GM19397 (cell line): ENCODE measurements around the gene MOCS2.
"Not testable (repeated sequence)": the region's sequence is repeated elsewhere in the genome, so short reads cannot be mapped to it uniquely, and the experiment has no call there.

ENCODE experiments used
- ATAC-seq: cut with Tn5 transposase; IDR thresholded peaks from one replicate; pipeline ENCODE4 v1.9.1; 2021; ENCODE audit warnings: mild to moderate bottlenecking, moderate library complexity; ENCODE audit not compliant: unreplicated experiment

Gene MOCS2, protein sequence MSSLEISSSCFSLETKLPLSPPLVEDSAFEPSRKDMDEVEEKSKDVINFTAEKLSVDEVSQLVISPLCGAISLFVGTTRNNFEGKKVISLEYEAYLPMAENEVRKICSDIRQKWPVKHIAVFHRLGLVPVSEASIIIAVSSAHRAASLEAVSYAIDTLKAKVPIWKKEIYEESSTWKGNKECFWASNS

DNA sequence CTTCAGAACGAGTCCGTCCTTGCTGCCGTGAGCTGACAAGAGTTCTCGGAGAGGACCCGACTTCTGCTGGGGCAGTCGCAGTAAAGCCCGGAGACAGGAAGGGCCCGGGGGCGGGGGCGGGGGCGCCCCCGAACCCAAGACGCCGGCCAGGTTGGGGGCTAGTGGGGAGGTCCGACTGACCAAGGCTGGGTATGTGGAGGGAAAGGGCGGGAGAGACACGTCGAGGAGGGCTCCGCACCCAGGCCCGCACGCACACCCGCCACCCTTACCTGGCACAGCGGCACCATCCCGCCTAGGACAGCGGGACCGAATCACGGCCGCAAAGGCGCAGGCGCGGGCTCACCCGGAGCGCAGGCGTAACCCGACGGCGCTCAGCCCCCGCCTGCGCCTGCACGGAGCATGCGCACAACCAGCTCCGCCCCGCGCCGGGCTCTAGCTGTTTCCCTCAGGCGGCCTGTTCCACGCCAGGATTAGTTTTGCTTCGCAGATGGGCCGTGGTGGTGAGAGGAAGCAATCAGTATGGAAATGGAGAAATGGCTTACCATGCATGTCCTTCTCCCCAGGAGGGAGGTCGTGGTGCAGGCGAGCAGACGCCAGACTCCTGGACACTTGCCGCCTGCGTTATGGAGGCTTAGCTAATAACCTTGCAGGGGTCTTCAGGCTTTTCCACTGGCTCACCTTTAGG, at the start of gene MOCS2:
MOCS2 (minus strand) TSS at position 315 of the 685 bp plus-strand sequence. CDS start 2,583 bp downstream, outside the sequence.
- ATAC-seq, result peak; percentile 97

DNA sequence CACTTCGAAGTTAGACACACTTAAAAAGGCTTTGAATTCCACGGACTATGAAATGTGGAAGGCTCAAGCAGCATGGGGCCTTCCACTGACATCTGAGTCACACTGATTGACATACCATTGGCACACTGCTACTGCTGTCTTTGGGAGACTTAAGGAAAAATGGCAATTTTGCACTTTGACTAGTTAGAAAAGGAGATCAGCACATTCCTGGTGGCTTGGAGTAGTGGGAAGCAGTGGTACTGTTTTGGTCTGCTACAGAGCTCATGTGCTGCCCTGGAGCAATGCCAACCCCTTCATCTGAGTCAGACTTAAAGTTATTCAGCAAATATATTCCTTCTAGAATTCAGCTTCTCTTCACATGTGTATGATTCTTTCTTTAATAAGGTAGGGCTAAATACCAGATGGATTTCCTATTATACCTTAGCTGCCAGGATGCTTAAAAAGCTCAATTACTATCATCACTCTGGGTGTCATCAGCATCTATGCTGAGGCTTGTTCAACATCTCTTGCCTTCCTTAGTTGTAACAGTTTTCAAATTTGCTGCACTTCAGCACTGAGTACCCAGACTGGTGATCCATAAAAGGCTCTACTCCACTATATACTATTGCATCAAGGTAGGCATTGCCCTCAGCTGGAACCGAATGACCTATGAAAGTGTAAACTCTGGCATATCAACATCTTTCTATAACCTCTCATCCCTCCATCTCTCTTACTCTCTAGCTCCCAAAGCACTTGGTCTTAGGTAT, 42.3 kb upstream of the MOCS2 start:
- ATAC-seq, result no peak

DNA sequence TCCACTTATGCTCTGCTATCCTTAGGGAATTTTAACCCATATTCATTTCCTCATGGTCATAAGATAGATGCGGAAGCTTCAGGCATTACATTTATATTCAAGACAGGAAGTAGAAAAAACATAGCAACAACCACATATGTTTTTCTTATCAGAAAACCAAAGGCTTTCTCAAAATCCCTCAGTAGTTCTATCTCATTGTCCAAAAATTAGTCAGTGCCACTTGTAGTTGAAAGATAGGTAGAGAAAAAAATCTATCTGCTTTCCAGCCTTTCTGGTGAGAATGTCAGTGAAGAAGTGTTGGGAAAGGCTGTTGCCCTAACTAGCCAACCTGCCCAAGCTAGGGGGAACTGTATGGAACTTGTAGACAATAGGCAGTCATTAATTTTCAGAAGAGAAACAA, 23.5 kb upstream of the MOCS2 start:
- ATAC-seq, result no peak

DNA sequence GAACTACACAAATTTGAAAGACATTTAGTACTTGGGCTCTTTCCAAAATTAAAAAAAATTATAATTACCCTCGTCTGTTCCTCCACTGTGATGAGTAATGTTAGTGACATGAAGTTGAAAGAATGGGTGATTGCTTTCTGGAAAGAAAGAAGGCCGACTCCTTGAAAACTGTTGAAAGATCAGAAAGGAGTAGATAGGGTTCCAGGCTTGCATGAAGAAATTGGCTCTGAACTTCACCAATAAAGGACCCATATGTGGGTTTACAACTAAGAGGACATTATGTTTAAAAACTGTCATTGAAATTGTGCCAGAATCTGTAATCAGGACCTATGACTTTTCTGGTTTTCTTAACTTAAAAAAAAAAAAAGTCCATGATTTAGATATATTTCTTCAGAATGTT, 20.7 kb upstream of the MOCS2 start:
- no peak for ATAC-seq

DNA sequence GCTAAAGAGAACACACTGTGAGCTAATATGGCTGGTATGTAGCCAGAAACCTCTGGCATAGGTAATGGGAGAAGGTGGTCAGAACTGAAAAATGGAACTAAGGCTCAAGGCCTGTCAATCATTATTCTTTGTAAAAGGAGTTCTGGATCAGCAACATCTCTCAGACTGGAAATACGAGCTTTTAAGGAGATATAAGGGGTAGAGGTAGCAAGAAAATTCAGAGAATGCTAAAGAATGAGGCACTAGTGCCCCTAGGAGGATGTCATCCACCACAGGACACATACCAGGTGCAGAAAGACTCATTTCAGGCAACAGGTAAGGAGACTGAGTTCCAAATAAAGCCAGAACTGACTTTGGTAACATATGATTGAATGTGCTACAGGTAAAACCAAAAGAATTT, 18.9 kb upstream of the MOCS2 start:
- no peak for ATAC-seq

DNA sequence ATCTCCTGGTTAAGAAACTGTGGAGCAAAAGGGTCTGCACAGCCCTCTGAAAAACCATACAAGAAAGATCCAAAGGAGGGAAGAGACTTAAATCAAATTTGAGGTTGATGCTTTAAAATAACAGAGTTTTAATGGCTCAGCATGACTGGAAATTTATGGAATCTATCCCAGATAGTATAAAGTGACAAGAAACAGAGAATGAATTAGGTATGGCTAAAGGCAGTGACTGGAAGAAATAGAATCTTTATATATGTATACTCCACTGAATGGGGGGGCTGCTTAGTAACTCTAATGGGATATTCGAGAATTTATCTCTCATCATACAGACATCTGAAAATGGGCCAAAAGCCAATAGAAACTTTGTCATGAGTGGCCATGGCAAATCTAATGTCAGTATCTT, 17.6 kb upstream of the MOCS2 start:
- ATAC-seq, result no peak

DNA sequence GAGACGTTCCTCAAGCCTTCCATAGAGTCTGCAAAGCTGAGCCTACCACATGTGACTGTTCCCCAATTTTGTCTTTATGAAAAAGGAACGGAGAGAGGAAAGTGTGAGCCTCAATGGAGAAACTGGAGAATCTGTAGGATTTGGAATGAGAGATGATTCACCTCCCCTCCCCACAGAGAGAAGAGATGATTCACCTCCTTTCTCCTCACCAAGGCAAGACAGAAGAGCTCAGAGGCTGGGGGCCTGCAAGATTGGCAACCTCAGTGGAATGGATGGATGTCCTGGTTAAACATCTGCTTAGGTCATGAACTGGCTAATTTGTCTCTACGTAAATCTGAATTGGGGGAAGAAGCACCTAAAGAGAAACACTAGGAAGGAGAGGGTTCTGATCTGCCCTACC, 17.0 kb upstream of the MOCS2 start:
- no peak for ATAC-seq

DNA sequence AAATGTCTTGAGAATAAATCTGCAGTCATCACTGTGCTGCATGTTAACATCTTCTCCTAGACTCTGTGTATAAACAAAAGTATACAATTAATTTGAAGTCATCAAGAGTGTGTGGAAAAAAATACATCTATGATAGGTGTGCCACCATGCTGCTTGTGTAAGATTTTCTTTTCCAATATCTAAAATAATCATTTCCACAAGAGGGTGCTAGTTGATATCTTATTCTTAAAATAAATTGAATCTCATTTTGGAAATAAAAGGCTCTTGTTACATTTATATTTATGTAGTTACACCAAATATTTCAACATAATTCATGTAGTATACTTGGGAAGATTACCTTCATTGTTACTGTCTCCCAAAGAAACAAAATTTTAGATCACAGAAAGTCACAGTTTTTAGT, 14.1 kb upstream of the MOCS2 start:
- no peak for ATAC-seq

DNA sequence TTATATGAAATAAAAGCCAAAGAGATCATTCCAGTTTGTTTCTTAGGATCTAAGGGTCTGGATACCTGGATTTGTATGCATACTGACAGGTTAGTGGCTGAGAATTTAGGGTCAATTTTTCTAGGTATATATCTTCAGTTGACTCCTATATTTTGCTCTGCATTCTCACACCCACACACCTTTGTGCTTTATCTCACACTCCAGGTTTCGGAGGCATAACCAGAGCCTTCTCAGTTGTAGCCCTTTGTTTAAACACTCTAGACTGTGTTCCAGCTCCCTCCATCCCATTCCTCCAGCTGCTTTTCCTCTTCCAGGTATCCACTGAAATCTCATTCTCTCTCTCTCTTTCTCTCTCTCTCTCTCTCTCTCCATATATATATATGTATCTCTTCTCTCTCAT, 10.6 kb upstream of the MOCS2 start:
- no peak for ATAC-seq

DNA sequence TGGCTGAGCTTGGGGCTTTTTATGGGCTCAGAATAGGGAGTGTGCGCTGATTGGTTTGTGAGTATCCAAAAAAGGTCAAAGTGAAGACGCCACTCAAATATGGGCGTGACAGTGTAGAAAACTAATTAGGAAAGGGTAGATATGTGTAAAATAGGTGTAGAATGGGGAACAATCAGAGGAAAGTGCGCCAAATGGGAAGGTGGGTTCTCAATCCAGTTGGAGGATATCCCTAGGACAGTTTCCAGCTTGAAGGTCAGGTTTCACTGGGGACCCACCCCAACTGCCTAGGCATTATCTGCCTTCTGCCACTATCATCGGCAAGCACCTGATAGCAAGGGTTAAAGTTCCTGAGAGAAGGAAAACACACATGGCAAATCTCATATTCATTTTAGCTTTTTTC, 9.3 kb upstream of the MOCS2 start:
- no peak for ATAC-seq

DNA sequence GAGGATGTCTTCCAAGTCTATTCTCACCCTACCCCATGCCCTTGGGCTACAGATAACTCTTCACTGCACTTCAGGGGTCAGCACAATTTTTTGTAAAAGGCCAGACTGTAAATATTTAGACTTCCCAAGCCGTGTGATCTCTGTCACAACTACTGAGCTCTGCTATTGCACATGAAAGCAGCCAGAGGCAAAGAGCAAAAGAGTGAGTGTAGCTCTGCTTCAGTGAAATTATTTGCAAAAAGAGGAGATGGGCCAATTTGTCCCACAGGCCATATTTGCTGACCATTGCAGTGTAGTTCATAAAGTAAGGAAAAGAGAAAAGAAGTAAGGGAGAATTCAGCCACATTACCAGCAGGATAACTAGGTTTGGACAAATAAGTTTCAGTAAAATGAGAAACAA, 7.0 kb upstream of the MOCS2 start:
- ATAC-seq, result no peak

DNA sequence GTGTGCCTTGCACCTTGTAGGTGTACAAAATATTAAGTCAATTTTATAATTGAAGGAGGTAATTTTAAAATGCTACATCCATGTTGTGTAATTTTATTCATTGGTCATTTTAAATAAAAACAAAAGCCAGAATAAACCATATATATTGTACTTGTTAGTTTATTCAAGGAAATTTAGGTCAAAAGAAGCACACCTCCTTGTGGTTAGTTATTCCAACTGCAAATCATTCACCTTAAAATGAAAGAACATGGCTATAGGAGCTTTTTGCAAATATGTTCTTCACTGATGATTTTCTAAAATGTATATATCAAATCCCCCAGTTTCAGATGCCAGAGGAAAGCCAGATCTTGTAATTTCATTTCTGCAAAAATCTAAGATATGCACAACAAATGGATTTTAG, 5.4 kb upstream of the MOCS2 start:
- no peak for ATAC-seq

DNA sequence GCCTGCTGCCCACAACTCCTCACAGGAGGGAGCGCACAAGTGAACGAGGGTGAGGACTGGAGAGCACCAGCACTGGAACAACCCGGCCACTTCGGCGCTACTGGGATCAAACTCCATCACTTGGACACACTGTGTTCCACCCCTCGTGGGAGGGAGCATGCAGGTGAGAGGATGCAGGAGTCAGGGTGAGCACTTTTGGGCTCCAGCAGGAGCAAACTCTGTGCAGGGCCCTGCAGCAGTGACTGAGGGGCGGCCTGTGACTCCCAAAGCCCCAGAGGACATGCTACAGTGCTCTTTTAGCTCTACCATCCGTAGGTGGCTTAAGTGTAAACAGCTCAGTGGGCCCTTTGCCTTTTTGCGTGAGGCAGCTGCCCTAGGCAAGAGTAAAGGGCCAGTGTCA, 4.4 kb upstream of the MOCS2 start:
- ATAC-seq, result no peak

DNA sequence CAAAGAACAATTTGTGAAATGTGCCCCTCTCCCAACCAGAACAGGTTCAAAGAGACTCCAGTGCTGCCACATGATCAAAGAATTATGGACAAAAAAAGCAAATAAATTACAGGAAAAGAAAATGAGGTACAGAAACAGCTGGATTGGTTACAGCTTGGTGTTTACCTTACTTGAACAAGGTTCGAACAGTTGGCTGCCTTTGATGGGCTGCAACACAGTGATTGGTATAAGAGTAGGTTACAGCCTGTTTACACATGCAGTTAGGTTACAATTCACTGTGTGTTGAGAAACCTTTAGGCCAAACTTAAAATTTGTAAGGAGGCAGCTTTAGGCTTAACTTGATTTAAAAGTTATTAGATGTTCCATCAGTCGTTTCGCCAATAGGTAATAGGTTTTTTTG, 3.4 kb upstream of the MOCS2 start:
- no peak for ATAC-seq

DNA sequence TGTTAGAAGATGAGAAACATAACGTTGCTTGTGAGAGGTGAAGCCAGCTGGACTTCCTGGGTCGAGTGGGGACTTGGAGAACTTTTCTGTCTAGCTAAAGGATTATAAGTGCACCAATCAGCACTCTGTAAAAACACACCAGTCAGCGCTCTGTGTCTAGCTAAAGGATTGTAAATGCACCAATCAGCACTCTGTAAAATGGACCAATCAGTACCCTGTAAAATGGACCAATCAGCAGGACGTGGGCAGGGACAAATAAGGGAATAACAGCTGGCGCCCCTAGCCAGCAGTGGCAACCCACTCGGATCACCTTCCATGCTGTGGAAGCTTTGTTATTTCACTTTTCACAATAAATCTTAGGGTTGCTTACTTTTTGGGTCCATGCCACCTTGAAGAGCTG, 2.8 kb upstream of the MOCS2 start:
- not testable (repeated sequence) for ATAC-seq

DNA sequence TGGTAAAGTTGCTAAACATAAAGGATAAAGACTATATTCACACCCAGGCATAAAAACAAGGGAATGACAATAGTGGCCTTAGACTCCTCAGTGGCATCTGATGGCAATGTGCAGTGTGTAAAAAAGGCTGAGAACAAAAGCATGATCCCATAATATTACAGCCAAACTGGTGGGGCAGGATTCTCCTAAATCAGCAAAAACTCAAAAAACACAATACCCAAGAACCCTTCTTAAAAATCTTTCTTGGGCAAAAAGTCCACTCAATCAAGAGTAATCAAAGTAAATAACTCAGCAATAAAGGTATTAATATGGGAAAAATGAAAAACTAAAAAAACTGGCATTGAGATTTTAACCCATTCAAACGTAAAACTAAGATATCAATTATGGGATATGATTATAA, 1.6 kb upstream of the MOCS2 start:
- ATAC-seq, result no peak

DNA sequence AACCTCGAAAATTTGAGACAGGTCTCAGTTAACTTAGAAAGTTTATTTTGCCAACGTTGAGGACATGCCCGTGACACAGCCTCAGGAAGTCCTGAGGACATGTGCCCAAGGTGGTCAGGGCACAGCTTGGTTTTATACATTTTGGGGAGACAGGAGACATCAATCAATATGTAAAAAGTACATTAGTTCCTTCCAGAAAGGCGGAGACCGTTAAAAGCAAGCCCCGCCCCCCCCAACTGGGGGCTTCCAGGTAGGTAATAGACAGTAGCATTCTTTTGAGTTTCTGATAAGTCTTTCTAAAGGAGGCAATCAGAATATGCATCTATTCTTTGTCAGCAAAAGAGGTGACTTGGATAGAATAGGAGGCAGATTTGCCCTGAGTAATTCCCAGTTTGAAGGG, 599 bp upstream of the MOCS2 start:
- peak; percentile 11 for ATAC-seq

DNA sequence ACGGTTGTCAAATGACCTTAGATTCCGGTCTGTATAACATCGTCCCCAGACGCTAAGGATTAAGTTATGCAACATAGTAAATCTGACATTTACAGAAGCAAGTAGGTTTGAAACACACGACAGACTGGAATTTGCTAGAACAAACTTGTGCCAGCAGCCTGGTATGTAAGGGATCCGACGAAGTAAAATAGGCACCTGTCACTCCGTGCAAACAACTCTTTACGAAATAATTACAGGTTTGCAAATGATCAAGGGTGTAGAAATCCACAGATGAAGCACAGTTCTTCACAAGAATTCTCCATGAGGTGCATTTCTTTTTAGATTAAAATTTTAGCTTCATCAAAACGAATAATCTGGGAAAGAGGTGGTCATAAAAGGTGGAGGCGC, 508 bp downstream of the MOCS2 start:
- ATAC-seq, result peak; percentile 2

DNA sequence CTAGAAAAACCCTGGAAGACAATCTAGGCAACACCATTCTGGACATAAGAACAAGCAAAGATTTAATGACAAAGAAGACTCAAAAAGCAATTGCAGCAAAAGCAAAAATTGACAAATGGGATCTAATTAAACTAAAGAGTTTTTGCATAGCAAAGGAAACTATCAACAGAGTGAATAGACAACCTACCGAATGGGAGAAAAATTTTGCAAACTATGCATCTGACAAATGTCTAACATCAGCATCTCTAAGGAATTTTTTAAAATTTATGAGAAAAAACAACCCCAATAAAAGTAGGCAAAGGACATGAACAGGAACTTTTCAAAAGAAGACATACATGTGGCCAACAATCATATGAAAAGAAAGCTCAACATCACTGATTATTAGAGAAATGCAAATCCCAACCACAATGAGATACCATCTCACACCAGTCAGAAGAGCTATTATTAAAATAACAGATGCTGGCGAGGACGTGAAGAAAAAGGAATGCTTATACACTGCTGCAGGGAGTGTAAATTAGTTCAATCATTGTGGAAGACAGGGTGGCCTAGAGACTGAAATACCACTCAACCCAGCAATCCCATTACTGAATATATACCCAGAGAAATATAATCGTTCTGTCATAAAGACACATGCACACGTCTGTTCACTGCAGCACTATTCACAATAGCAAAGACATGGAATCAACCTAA, 3.8 kb downstream of the MOCS2 start:
- ATAC-seq, result no peak

DNA sequence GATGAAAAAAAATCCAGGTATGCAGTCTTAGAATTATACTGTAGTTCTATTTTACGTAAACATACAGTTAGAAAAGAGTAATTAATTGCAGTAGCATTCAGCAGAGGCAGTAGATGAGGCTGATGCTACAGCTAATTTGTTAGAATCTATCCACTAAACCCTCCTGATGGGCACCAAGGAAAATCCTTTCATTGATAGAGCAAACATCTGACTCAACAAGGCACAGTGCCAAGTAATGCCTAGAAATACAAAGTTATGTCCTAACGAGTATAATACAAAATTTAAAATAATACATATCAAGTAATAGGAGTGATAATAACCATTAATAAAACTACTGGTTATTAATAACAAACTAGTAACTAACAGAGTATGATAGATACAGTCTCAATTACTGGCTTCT, 9.0 kb downstream of the MOCS2 start:
- ATAC-seq, result no peak

DNA sequence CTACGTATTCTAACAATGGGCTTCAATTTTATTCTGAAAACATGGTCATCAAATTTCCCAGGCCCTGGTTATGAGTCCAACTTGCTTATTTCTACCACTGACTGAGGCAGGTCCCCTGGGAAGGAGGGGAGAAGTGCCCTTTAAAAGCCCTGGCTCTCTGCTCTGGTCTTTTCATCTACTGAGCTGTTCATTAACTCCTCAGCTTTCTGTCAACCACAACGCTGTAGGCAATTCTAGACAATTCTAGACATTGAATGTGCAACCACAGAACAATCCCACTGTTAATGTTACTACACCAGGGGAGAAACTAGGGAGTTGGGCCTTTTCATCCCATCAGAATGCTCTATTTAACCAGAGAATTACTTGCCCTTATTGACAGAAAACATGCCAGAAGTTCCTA, 10.0 kb downstream of the MOCS2 start:
- ATAC-seq, result no peak
